ENCODE measurements around the gene BEST2.

Gene BEST2

DNA sequence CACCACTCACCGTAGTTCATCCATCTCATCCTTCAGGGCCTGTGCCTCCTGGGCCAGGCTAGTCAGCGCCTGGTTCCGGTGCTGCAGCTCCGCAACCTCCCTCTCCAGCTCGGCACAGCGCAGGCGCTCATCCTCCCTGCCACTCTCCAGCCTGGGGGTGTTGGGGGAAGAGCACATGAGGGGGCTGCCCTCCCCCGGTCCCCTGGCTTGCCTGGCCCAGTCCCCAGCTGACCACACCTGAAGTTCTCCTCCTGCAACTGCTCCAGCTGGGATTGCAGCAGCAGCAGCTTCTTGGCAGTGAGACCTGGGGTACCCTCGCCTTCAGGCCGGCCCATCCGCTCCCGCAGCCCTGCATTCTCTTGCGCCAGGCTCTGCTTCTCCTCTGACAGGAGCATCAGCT lies 19.3 kb downstream of the BEST2 start:
- no peak for DNase-seq (ENCODE audit: low read depth)

DNA sequence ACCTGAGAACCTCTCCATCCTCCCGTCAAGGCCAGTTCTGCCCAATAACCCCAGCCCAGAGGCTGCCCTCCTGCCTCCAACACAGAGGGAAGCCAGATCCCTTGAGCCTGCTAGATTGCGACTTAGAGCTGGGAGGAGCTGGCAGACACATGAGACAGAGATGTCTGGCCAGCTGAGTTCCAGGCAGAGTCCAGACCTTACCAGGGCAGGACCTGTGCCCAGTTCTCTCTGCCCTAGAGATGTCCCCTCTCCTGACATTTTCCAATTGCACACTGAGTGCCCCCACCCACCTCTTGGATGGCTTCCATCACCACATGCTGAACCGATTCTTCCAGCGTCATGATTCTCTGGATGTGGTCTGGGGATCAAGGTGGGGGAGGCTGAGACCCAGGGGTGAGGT lies 20.7 kb downstream of the BEST2 start:
- DNase-seq (ENCODE audit: low read depth): no peak

- no peak for DNase-seq (ENCODE audit: low read depth)
Measured at GRCh38 chr19:12773571-12773970, 22.0 kb downstream of the BEST2 start.

DNA sequence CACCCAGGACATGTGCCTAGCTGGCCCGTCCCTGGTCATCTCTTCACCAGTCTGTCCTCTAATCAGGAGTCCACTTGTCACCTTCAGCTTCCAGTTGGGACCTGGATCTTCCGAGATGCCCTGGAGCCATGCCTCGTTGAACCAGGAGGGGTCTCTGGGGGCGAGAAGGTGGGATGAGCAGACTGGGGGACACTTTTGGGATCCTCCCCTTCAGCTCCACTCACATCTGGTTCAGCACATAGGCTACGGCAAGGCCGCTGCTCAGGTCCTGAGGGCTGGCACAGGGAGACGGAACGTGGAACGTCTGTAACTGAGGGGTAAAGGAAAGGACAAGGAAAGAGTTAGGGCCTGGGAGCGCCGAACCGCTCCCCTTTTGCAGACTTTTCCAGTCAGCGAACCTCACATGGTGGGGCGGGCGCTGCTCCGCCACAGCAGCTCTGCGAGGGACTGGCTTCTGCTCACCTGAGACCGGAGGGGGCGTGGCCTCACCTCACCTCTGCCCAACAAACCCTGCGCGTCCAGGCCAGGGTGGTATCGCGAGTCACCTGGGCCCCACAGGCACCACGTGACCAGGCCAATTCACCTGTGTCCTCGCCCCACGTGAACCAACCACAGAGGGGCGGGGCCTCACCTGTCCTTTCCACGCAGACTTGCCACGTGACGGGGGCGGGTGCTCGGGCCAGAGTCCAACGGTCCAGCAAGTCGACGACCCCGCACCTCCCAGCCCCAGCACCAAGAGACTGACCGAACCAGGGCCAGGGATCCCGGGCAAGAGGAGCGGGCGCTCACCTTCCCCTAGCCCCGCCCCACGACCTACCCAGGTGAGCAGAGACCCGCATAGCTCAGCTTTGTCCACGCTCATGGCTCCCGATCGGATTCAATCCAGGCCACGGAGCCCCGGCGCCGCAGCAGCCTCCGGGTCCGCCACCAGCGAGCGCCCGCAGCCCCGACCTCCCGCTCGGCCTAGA lies 23.3 kb downstream of the BEST2 start, which contains the start of gene HOOK2:
TSS of gene HOOK2 (minus strand) at position 965 of the 968 bp plus-strand sequence. CDS start at position 862, 103 bp downstream.
- no peak for DNase-seq (ENCODE audit: low read depth)

DNA sequence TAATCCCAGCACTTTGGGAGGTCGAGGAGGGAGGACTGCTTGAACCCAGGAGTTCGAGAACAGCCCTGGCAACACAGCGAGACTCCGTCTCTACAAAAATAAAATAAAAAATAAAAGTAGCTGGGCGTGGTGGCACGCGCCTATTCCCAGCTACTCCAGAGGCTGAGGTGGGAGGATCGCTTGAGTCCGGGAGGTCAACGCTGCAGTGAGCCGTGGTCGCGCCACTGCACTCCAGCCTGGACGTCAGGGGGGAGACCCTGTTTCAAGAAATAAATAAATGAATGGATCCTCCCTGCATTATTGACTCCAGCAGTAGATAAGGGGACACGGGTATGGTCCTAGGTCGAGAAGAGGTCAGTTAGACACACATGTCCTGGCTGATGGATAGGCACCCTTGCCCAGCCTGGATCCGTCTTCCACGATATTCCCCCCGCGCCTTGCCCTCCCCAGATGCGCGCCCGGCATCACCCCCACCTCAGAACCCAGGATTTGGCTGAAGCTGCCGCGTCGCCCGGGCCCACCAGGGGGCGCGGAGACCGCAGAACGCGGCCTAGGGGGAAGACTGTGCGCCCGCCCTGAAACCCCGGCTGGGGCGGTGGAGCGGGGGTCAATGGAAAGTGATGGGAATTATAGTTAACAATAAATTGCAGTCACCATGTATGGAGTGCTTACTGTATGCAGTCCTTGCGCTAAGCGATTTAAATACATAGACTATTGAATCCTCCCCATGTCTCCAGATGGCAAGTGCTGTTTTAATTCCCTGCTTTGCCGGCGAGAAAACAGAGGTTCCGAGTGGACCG lies 25.8 kb downstream of the BEST2 start:
- peak; percentile 72 for DNase-seq (ENCODE audit: low read depth)

DNA sequence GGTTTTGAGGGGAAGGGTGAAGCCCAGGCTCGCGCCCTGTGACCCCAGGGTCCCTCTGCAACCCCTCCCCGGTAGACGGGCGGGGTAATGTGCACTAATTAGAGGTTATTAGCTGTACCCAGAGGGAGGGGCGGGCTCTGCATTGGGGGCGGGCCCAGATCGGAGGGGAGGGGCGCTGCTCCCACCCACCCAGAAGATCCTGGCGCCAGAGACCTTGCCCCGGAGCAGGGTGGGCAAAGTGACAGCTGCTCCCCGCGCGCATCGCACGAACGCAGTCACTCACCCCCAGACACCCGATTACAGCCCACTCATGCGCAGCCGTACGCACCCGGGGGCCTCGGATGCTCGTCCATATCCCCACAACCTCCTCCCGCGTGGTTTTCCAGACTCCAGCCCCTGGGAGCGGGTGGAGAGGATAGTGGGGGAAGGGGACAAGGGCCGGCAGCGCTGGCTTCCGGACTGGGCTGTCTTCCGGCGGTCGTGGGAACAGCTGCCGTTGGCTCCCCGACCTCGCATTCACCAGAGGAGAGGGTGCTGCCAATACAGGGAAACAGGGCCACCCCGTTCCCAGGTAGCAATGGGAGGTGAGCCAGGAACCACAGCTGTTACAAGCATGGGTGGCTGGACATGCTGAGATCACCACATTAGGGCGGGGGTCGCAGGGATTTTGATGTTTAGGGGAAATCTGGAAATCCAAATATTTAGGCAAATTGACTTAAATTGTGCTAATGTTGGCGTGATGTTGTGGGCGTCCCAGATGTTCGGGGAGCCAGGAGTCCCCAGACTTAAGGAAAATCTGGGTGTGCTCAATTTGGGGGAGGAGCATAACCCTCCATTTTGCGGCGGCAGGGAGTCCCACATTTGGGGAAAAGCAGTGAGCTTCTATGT lies 26.7 kb downstream of the BEST2 start:
- no peak for DNase-seq (ENCODE audit: low read depth)

GRCh38 chr19:12778905-12779161 lies 27.2 kb downstream of the BEST2 start:
- DNase-seq (ENCODE audit: low read depth): no peak

- no peak for DNase-seq (ENCODE audit: low read depth)
Measured at GRCh38 chr19:12779162-12779993, 27.8 kb downstream of the BEST2 start.

- no peak for DNase-seq (ENCODE audit: low read depth)
Measured at GRCh38 chr19:12782174-12782423, 30.5 kb downstream of the BEST2 start.

- peak; percentile 83 for DNase-seq (ENCODE audit: low read depth)
Measured at GRCh38 chr19:12782424-12783290, 31.1 kb downstream of the BEST2 start.

DNA sequence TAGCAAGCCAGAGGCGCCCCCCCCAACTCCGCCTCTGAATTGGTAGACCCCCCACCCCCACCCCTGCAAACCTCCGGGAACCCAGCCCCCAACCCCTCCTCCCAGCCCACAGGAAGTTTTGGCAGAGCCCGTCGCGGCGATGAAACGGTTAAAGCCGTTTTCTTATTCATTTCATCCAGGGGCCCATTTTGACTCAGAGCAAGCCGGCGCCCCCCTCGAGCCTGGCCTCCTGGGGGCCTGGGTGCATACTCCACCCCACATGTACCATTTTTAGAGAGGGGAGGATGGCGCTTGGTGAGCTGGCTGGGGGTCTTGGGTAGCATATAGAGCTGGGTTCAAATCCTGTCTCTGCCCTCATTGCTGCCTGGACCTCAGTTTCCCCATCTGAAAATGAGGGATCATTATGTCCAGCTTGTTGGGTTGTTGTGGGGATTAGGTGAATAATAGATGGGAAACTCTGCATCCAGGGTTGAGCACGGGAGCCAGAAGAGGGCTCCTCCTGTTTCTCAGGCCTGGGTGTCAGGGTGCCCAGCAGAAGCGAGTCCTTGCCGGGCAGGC lies 31.8 kb downstream of the BEST2 start:
- DNase-seq (ENCODE audit: low read depth): no peak

- no peak for DNase-seq (ENCODE audit: low read depth)
Measured at GRCh38 chr19:12783849-12784393, 32.3 kb downstream of the BEST2 start.

DNA sequence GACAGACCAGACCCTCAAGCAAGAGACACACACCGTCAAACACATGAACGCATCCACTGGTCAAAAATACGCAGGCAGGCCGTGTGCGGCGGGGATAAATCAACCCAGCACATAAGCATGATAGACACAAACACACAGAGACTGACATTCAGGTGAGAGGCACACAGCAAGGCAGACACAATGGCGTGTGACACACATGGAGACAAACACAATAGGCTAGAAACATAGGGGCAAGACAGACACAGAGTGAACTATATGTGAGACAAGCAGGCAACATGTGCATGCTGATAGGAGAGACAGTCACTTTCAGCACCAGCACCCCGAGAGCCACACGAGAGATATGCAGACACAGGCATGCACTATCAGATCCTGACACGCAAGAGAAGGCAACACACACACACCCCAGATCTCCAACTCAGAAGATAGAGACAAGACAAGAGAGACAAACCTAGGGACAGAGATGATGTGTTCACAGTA lies 32.8 kb downstream of the BEST2 start:
- DNase-seq (ENCODE audit: low read depth): no peak

DNA sequence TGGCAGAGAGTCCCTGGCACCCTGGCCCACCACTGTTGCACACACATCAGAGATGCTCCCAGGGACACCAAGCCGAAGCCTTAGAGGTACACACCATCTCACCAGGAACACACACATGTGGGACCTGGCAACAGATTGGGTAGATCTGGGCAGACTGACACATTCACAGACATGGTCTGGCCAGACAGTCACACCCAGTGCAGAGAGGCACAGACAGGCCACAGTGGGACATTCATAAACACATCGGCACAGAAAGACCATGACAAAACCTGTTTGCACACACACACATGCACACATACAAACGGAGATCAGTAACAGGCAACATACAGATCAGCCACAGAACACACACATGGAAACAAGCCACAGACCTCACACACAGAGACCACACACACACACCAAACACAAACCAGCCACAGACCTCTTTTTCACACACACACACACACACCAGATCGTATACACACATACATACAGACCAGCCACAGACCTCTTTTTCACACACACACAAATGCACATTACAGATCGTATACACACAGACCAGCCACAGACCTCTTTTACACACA lies 33.4 kb downstream of the BEST2 start:
- DNase-seq (ENCODE audit: low read depth): no peak

- no peak for DNase-seq (ENCODE audit: low read depth)
Measured at GRCh38 chr19:12785431-12786031, 33.9 kb downstream of the BEST2 start.

DNA sequence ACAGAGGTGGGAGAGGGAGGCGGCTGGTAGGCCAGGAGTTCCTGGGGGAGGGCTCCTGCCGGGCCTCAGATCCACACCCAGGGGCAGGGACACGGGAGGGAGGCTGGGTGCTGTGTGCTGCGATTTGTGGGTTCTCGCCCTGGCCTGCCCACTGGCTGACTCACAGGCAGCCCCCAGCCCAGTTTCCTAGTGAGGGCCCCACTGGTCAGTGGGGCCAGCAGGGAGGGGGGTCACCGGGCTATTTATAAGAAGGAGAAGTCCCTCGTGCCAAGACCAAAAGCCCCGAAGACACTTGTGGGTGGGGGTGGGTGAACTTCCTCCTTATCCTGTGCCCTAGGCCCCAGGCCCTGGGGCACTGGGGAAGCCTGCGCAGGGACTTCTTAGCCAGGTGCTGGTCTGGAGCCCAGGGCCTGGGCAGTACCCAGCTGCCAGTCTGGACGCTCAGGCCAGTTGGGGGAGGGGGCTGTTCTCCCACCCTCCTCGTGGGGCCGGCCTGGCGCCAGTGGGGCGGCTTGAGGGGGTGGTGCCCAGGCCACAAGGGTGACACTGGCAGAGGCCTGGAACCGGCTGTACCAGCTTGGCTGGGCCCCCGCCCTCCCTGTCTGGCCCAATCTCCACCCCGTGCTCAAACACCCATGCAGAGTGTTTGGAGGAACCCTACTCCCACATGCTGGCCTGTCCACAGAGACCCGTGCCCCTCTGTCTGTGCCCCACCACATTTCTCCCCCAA lies 34.7 kb downstream of the BEST2 start:
- DNase-seq (ENCODE audit: low read depth): no peak

- DNase-seq (ENCODE audit: low read depth): no peak
Measured at GRCh38 chr19:12786952-12787351, 35.4 kb downstream of the BEST2 start.

GRCh38 chr19:12787458-12787857 lies 35.9 kb downstream of the BEST2 start:
- no peak for DNase-seq (ENCODE audit: low read depth)
